H9 (cell line): Measurements from ENCODE around the gene HOXD12. TPM values are rescaled to one million over a fixed set of nuclear protein-coding genes. Genes with fewer than 3 reads are reported as not detected.

ENCODE experiments used
- DNase-seq: peaks from one replicate; pipeline ENCODE4 v3.0.0-alpha.2; 2017
- H2AFZ ChIP-seq: one replicate; pipeline ENCODE4 v1.6.1; 2013; ENCODE audit warnings: mild to moderate bottlenecking, low read length, control low read depth, moderate library complexity
- H2AK5ac ChIP-seq: 2 replicates; pipeline ENCODE4 v1.6.1; 2013; ENCODE audit warnings: low read length, control low read depth, mixed read lengths; ENCODE audit not compliant: insufficient read length
- H2BK120ac ChIP-seq: one replicate; pipeline ENCODE4 v1.6.1; 2013; ENCODE audit warnings: low read depth, mild to moderate bottlenecking, low read length, control low read depth, inconsistent platforms; ENCODE audit not compliant: poor library complexity, severe bottlenecking
- H2BK12ac ChIP-seq: 2 replicates; pipeline ENCODE4 v1.6.1; 2013; ENCODE audit warnings: low read length, control low read depth, mixed read lengths, low read depth; ENCODE audit not compliant: insufficient read length
- H2BK15ac ChIP-seq: 2 replicates; pipeline ENCODE4 v1.6.1; 2013; ENCODE audit warnings: low read depth, low read length, control low read depth
- H2BK20ac ChIP-seq: one replicate; pipeline ENCODE4 v1.6.1; 2013; ENCODE audit warnings: low read depth, mild to moderate bottlenecking, low read length, control low read depth, inconsistent platforms; ENCODE audit not compliant: poor library complexity, severe bottlenecking
- H2BK5ac ChIP-seq: 2 replicates; pipeline ENCODE4 v1.6.1; 2013; ENCODE audit warnings: low read length, control low read depth, mixed read lengths; ENCODE audit not compliant: insufficient read length
- H3K14ac ChIP-seq: 2 replicates; pipeline ENCODE4 v1.6.1; 2013; ENCODE audit warnings: low read length, control low read depth; ENCODE audit not compliant: insufficient read depth
- H3K18ac ChIP-seq: 2 replicates; pipeline ENCODE4 v1.6.1; 2013; ENCODE audit warnings: low read depth, mild to moderate bottlenecking, mixed read lengths, low read length, control low read depth; ENCODE audit not compliant: insufficient read length
- H3K23ac ChIP-seq: 2 replicates; pipeline ENCODE4 v1.6.1; 2013; ENCODE audit warnings: low read length, control low read depth, mixed read lengths, low read depth; ENCODE audit not compliant: insufficient read length
- H3K23me2 ChIP-seq: 2 replicates; pipeline ENCODE4 v1.6.1; 2013; ENCODE audit warnings: low read depth, mild to moderate bottlenecking, mixed read lengths, low read length, control low read depth; ENCODE audit not compliant: insufficient read length, poor library complexity, severe bottlenecking
- H3K27ac ChIP-seq: 2 replicates; pipeline ENCODE4 v1.5.1; 2013; ENCODE audit warnings: low read length, control low read depth, mixed read lengths, low read depth; ENCODE audit not compliant: insufficient read length
- H3K27me3 ChIP-seq: 2 replicates; pipeline ENCODE4 v1.6.1; 2013; ENCODE audit warnings: low read length, control low read depth, inconsistent platforms; ENCODE audit not compliant: insufficient read depth
- H3K4ac ChIP-seq: 2 replicates; pipeline ENCODE4 v1.6.1; 2013; ENCODE audit warnings: low read depth, mild to moderate bottlenecking, control low read depth, inconsistent platforms, low read length, moderate library complexity
- H3K4me1 ChIP-seq: 2 replicates; pipeline ENCODE4 v1.6.1; 2013; ENCODE audit warnings: low read length, control low read depth, inconsistent platforms; ENCODE audit not compliant: insufficient read depth
- H3K4me2 ChIP-seq: 2 replicates; pipeline ENCODE4 v1.6.1; 2013; ENCODE audit warnings: low read length, control low read depth, mixed read lengths; ENCODE audit not compliant: insufficient read length, insufficient read depth
- H3K56ac ChIP-seq: 2 replicates; pipeline ENCODE4 v1.6.1; 2013; ENCODE audit warnings: low read depth, mild to moderate bottlenecking, mixed read lengths, low read length, control low read depth; ENCODE audit not compliant: insufficient read length
- H3K79me1 ChIP-seq: 2 replicates; pipeline ENCODE4 v1.6.1; 2013; ENCODE audit warnings: low read depth, mild to moderate bottlenecking, moderate library complexity, low read length, control low read depth, inconsistent platforms; ENCODE audit not compliant: insufficient read depth, poor library complexity, severe bottlenecking
- H3K79me2 ChIP-seq: 2 replicates; pipeline ENCODE4 v1.6.1; 2013; ENCODE audit warnings: low read length, control low read depth, inconsistent platforms; ENCODE audit not compliant: insufficient read depth
- H3K9ac ChIP-seq: 2 replicates; pipeline ENCODE4 v1.6.1; 2013; ENCODE audit warnings: low read length, control low read depth, mixed read lengths; ENCODE audit not compliant: insufficient read length; ENCODE audit errors: extremely low read depth
- H3K9me3 ChIP-seq: one replicate; pipeline ENCODE4 v1.6.1; 2013; ENCODE audit warnings: low read depth, low read length, inconsistent platforms; ENCODE audit not compliant: control insufficient read depth
- H3T11ph ChIP-seq: one replicate; pipeline ENCODE4 v1.6.1; 2013; ENCODE audit warnings: mild to moderate bottlenecking, low read length, control low read depth, inconsistent platforms
- H4K20me1 ChIP-seq: one replicate; pipeline ENCODE4 v1.6.1; 2013; ENCODE audit not compliant: control insufficient read depth, insufficient read length, insufficient read depth
- H4K5ac ChIP-seq: 2 replicates; pipeline ENCODE4 v1.6.1; 2013; ENCODE audit warnings: low read depth, mild to moderate bottlenecking, mixed read lengths, low read length, control low read depth; ENCODE audit not compliant: insufficient read length
- H4K8ac ChIP-seq: replicated peaks from 2 replicates; pipeline ENCODE4 v1.6.1; 2013; ENCODE audit warnings: low read length, control low read depth, mixed read lengths, low read depth; ENCODE audit not compliant: insufficient read length
- H4K91ac ChIP-seq: 2 replicates; pipeline ENCODE4 v1.6.1; 2013; ENCODE audit warnings: low read depth, mild to moderate bottlenecking, moderate library complexity, mixed read lengths, low read length, control low read depth; ENCODE audit not compliant: insufficient read length
- H3K27ac Mint-ChIP-seq, 3 experiments: 2 replicates in 2 of 3; 3 replicates in 1 of 3; pipeline ENCODE4 v1.8.0; 2020 to 2021; ENCODE audit warnings: mixed read lengths in 3 of 3, mild to moderate bottlenecking in 1 of 3, moderate library complexity in 1 of 3
- H3K27me3 Mint-ChIP-seq: 2 replicates; pipeline ENCODE4 v1.8.0; 2021; ENCODE audit warnings: low read depth, mild to moderate bottlenecking, moderate library complexity, mixed read lengths
- H3K36me3 Mint-ChIP-seq, 3 experiments: 2 replicates in 2 of 3; 3 replicates in 1 of 3; pipeline ENCODE4 v1.8.0; 2020 to 2021; ENCODE audit warnings: low read depth in 3 of 3, mixed read lengths in 3 of 3; ENCODE audit not compliant: insufficient read depth in 1 of 3
- H3K4me1 Mint-ChIP-seq, 2 experiments: 2 replicates each; pipeline ENCODE4 v1.8.0; 2020; ENCODE audit warnings: mixed read lengths in 2 of 2
- H3K4me3 Mint-ChIP-seq, 2 experiments: 2 replicates in 1 of 2; 3 replicates in 1 of 2; pipeline ENCODE4 v1.8.0; 2020 to 2021; ENCODE audit warnings: mild to moderate bottlenecking in 2 of 2, mixed read lengths in 2 of 2, moderate library complexity in 1 of 2
- H3K9me3 Mint-ChIP-seq, 2 experiments: 2 replicates in 1 of 2; 3 replicates in 1 of 2; pipeline ENCODE4 v1.8.0; 2020; ENCODE audit warnings: mild to moderate bottlenecking in 2 of 2, mixed read lengths in 2 of 2, moderate library complexity in 1 of 2
- CTCF ChIP-seq: fragments of 200-600 bp; sonication (generic); conservative IDR thresholded peaks from 3 replicates; pipeline ENCODE4 v1.8.0; 2021; ENCODE audit warnings: antibody characterized with exemption, mild to moderate bottlenecking
- WGBS: extraction: QIAGEN DNeasy Blood & Tissue Kit; methylation state at CpG from one replicate; pipeline ENCODE4 v1.1.7; 2013; ENCODE audit warnings: missing lambda C conversion rate, low lambda C conversion rate, mixed read lengths; ENCODE audit not compliant: insufficient read length; ENCODE audit errors: extremely low coverage; 5-methylcytosine and 5-hydroxymethylcytosine counted together
- total RNA-seq: library from RNA; stranded (reverse); gene quantifications from 2 replicates; pipeline ENCODE4 v1.2.1, GENCODE V29; 2021

HOXD12 gene
- total RNA-seq, 1 experiment from 2014 or later, result not detected

GRCh38 chr2:176067589-176068418, 31.8 kb upstream of the HOXD12 start:
- Histone ChIP-seq H3K4me2 (peak overlapping the region; percentile 36), H2BK5ac (no peak overlapping the region), H3K23me2 (peaks cover 3% of the 10 kb centered on the region), H3K23ac (no peak overlapping the region), H3K27ac (no peak overlapping the region), H3K4ac (no peak overlapping the region), H2BK120ac (no peak overlapping the region), H3T11ph (no peak overlapping the region), H3K4me1 (no peaks in the 10 kb centered on the region), H4K91ac (no peak overlapping the region), H3K9me3 (no peaks in the 10 kb centered on the region), H3K79me2 (no peaks in the 10 kb centered on the region), H2AK5ac (no peak overlapping the region), H3K18ac (no peak overlapping the region), H2BK12ac (no peak overlapping the region), H3K79me1 (no peaks in the 10 kb centered on the region), H2AFZ (no peak overlapping the region), H3K9ac (no peak overlapping the region), H2BK15ac (no peak overlapping the region), H3K27me3 (peaks cover 68% of the 10 kb centered on the region), H3K14ac (no peak overlapping the region), H4K5ac (no peak overlapping the region), H2BK20ac (no peak overlapping the region), H4K8ac (no peak overlapping the region), H4K20me1 (no peaks in the 10 kb centered on the region), H3K56ac (no peak overlapping the region)
- WGBS, result no CpG with 5 or more reads among the region's 38 CpGs
- peaks cover 3 to 7% of the 10 kb centered on the region in 2 experiments; a peak in 4 of 5 replicates for H3K9me3 Mint-ChIP-seq
- H3K4me3 Mint-ChIP-seq, result peak overlapping the region; percentile 38 to 69
- DNase-seq, result peak; percentile 31
- H3K27ac Mint-ChIP-seq, result no peak overlapping the region
- H3K27me3 Mint-ChIP-seq, result peaks cover 99% of the 10 kb centered on the region
- H3K4me1 Mint-ChIP-seq, result peaks cover 8 to 31% of the 10 kb centered on the region in 2 experiments; a peak in 3 of 4 replicates
- H3K36me3 Mint-ChIP-seq, result peaks cover 0 to 4% (median 0%) of the 10 kb centered on the region in 3 experiments; a peak in 1 of 7 replicates
- no peak for TF ChIP-seq CTCF
